ENCODE measurements around the gene SPPL2C. TPM values are rescaled to one million over a fixed set of nuclear protein-coding genes. Genes with fewer than 3 reads are reported as not detected.

The SPPL2C gene
- total and polyA plus RNA-seq, 2 of the 8 experiments (the other 6 are each of a cell fraction or from before 2014, with no cell fraction given) = not detected

DNA sequence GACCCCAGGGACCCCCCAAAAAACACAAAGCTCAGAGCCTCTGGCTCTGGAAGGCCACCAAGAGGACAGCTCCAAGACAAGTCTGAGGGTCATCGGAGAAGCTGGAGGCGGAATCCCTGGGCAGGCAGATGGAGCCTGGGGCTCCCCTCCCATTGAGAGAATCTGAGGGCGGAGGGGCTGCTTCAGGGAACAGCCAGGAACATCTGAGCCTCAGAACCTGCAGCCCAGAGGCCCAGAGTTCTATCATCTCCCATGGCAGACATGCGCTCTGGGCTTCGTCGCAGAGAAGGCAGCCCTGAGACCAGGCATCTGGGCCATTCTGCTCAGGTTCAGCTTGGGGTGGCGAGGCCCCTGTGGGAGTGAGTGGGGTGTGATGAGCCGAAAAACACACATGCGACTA lies 7.1 kb upstream of the SPPL2C start:
- Histone ChIP-seq H2BK20ac (ENCODE audit: low read length) (no peak overlapping the region), H3K27ac (ENCODE audit: low read depth, low read length) (no peak overlapping the region), H3K23me2 (ENCODE audit: low read depth, low read length) (no peaks in the 10 kb centered on the region), H3K27me3 (replicated peaks in 1 of 4; ENCODE audit: control insufficient read depth in 3 of 4, extremely low read depth in 1 of 4, insufficient read depth in 3 of 4, low read length in 3 of 4) (no peaks in the 10 kb centered on the region), H4K20me1 (replicated peaks in 1 of 2; ENCODE audit: control insufficient read depth in 1 of 2, insufficient read depth in 2 of 2, low read length in 2 of 2) (no peaks in the 10 kb centered on the region), H2AK5ac (ENCODE audit: low read depth, low read length) (no peak overlapping the region), H3K9ac (replicated peaks in 1 of 4; ENCODE audit: extremely low read depth in 1 of 4, low read depth in 3 of 4, low read length in 3 of 4) (no peak overlapping the region), H3K4me2 (ENCODE audit: insufficient read depth in 1 of 2, low read depth in 2 of 2, low read length in 2 of 2) (no peak overlapping the region), H3K4me1 (replicated peaks in 1 of 4; ENCODE audit: control insufficient read depth in 3 of 4, insufficient read depth in 4 of 4, low read length in 3 of 4) (peaks cover 0 to 2% (median 2%) of the 10 kb centered on the region in 4 experiments; a peak in 2 of 7 replicates), H3K14ac (ENCODE audit: insufficient read length) (no peak overlapping the region), H2BK120ac (replicated peaks; ENCODE audit: low read depth, low read length) (no peak overlapping the region), H4K5ac (ENCODE audit: insufficient read length, low read depth, low read length) (no peak overlapping the region), H3K56ac (replicated peaks; ENCODE audit: insufficient read length, low read depth, low read length) (no peak overlapping the region), H2AFZ (ENCODE audit: low read length) (no peak overlapping the region), H3K79me1 (ENCODE audit: low read depth, low read length) (no peaks in the 10 kb centered on the region), H2BK12ac (ENCODE audit: low read depth, low read length) (no peak overlapping the region), H3K36me3 (ENCODE audit: control insufficient read depth in 2 of 4, insufficient read depth in 4 of 4, low read length in 3 of 4) (no peaks in the 10 kb centered on the region), H3K23ac (ENCODE audit: insufficient read length) (no peak overlapping the region), H3K9me3 (ENCODE audit: insufficient read depth in 2 of 2, low read depth in 1 of 2, low read length in 1 of 2) (no peaks in the 10 kb centered on the region), H3K79me2 (ENCODE audit: control insufficient read depth in 1 of 2, insufficient read depth in 2 of 2, low read length in 2 of 2) (no peaks in the 10 kb centered on the region), H3K4me3 (ENCODE audit: extremely low read depth in 1 of 4, insufficient read depth in 2 of 4, low read depth in 3 of 4, low read length in 4 of 4) (no peak overlapping the region), H3K18ac (ENCODE audit: extremely low read depth, low read length) (no peak overlapping the region), H3K4ac (replicated peaks; ENCODE audit: insufficient read length, low read depth, low read length) (no peak overlapping the region), H4K91ac (replicated peaks; ENCODE audit: insufficient read length, low read length) (no peak overlapping the region), H2BK5ac (ENCODE audit: low read depth, low read length) (no peak overlapping the region), H4K8ac (ENCODE audit: extremely low read depth, insufficient read depth, low read length) (no peak overlapping the region), H2BK15ac (ENCODE audit: low read length) (no peak overlapping the region)
- POLR2A ChIA-PET (ENCODE audit: partially characterized antibody) = no interaction called here
- CTCF ChIA-PET (ENCODE audit: partially characterized antibody) = interaction anchor here (1.0 to 11.9 kb wide), 11 partner anchors 11 to 196 kb away, joined by 3 to 137 read pairs (median 6); no protein-coding TSS in a partner anchor
- TF ChIP-seq EP300 (IDR thresholded peaks at IDR 0.05; ENCODE audit: borderline replicate concordance in 1 of 2, low read depth in 2 of 2, low read length in 2 of 2) (peak in 1 of 2 experiments; percentile 80; a peak in 1 of 3 replicates), CEBPB (IDR thresholded peaks at IDR 0.05; ENCODE audit: low read depth, low read length) (no peak)
- 82% methylated on average over 9 of the region's 9 CpGs; no CpG with 5 or more reads in 1 of the 2 experiments for WGBS, 2 experiments (ENCODE audit: extremely low coverage in 1 of 2, insufficient coverage in 1 of 2, insufficient read length in 1 of 2, insufficient replicate concordance in 2 of 2, low coverage in 1 of 2, low lambda C conversion rate in 2 of 2, missing lambda C conversion rate in 1 of 2)
- FAIRE-seq (no peak), DNase-seq (ENCODE audit: low read depth in 1 of 2, low spot score in 2 of 2) (no peak)

Data from H1 (cell line).